Left lung (tissue), 10 donors: Measurements from ENCODE around the gene GPR142. TPM values are rescaled to one million over a fixed set of nuclear protein-coding genes. Genes with fewer than 3 reads are reported as not detected.

Experiments used
- ATAC-seq: fragments of 200-7000 bp; cut with Tn5 transposase; one replicate; pipeline ENCODE4 v1.9.1; 2020; ENCODE audit warnings: moderate library complexity
- DNase-seq, 4 donors: peaks; one replicate each; pipeline ENCODE4 v3.0.0-alpha.2; 2013 to 2020
- H3K27ac ChIP-seq, 2 donors: fragments of 200-600 bp; sonication (generic) in 1 of 2; one replicate each; pipeline versions ENCODE4 v1.5.0 to v1.8.0; 2020 to 2021
- H3K27me3 ChIP-seq, 2 donors: fragments of 200-600 bp; sonication (generic) in 1 of 2; one replicate each; pipeline versions ENCODE4 v1.5.0 to v1.8.0; 2020 to 2021
- H3K36me3 ChIP-seq, 2 donors: fragments of 200-600 bp; sonication (generic) in 1 of 2; one replicate each; pipeline versions ENCODE4 v1.5.0 to v1.8.0; 2020 to 2021
- H3K4me1 ChIP-seq, 2 donors: fragments of 200-600 bp; one replicate each; pipeline ENCODE4 v1.8.0; 2021
- H3K4me3 ChIP-seq, 2 donors: fragments of 200-600 bp; sonication (generic) in 1 of 2; one replicate each; pipeline versions ENCODE4 v1.5.0 to v1.8.0; 2020 to 2021; ENCODE audit warnings: mild to moderate bottlenecking in 1 of 2
- H3K9me3 ChIP-seq, 2 donors: fragments of 200-600 bp; sonication (generic) in 1 of 2; one replicate each; pipeline versions ENCODE4 v1.5.0 to v1.8.0; 2020 to 2021
- CTCF ChIP-seq, 2 donors: fragments of 200-600 bp; sonication (generic) in 1 of 2; IDR thresholded peaks; one replicate each; pipeline versions ENCODE4 v1.5.0 to v1.8.0; 2021; ENCODE audit warnings: antibody characterized with exemption in 2 of 2
- intact Hi-C, 2 donors: fragments of 100-400 bp; cut with DNase I; formaldehyde crosslinking; loops; one replicate each; pipeline versions ENCODE4 v1.11.2 to v1.14.2; 2022
- polyA plus RNA-seq, 6 donors: library from polyadenylated mRNA; unstranded; fragments of 120-200 nt; gene quantifications; one replicate each; pipeline ENCODE4 v1.2.1, GENCODE V29; 2013; ENCODE audit not compliant: insufficient read length in 6 of 6
- total RNA-seq, 2 donors: library from RNA; stranded (reverse); fragmentation: NEBNext Ultra II Directional; extraction: Animal tissue kit (Norgen Biotek cat#: 25700); gene quantifications; one replicate each; pipeline ENCODE4 v1.2.1, GENCODE V29; 2021
- donor health status: DM: no; HTN: yes; CAD: no.
- donor health status: DM: no; HTN: no; CAD: no.

The GPR142 gene
- total and polyA plus RNA-seq, 8 donors = 0.08 TPM; not detected in 6

GRCh38 chr17:74361230-74362068, 5.9 kb upstream of the GPR142 start, which contains the start of gene BTBD17:
Gene BTBD17, minus strand, starts transcription at chr17:74361868. Its CDS starts 49 bp downstream, at chr17:74361819.
- intact Hi-C loops = no loop called here
- peak; percentile 89 for ATAC-seq

DNA sequence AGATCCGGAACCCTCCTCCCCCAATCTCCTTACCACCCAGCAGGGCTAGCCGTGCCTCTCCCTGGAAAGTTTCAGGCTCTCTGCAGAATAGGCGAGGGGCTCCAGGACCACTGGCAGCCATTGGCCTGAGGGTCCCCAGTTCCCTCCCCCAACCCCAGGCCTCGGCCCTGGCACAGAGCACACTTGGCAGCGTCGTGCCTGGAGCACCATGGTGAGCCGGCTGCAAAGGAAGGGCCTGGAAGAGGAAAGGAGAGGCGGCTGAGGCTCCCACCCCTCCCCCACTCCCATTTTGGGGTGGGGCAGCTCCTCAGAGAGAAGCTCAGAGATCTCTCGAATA, 5.3 kb upstream of the GPR142 start:
- Histone ChIP-seq H3K27me3 (peaks cover 37 to 62% of the 10 kb centered on the region in 2 donors), H3K27ac (no peak overlapping the region), H3K9me3 (no peaks in the 10 kb centered on the region), H3K4me3 (no peak overlapping the region), H3K36me3 (no peaks in the 10 kb centered on the region), H3K4me1 (peaks cover 0 to 4% of the 10 kb centered on the region in 2 donors)
- no peak for DNase-seq
- intact Hi-C loops = no loop called here
- ATAC-seq = no peak
- no peak for TF ChIP-seq CTCF (IDR thresholded peaks at IDR 0.05)

More at GRCh38 chr17:74361230-74362068, 5.9 kb upstream of the GPR142 start, which contains the start of gene BTBD17:
- no peaks in the 10 kb centered on the region for H3K36me3 ChIP-seq
- H3K4me3 ChIP-seq = no peak within 1 kb of the TSS
- H3K27me3 ChIP-seq = peaks cover 43 to 68% of the 10 kb centered on the region in 2 donors
- H3K27ac ChIP-seq = no peak within 1 kb of the TSS
- DNase-seq = no peak
- H3K4me1 ChIP-seq = peaks cover 0 to 9% of the 10 kb centered on the region in 2 donors
- no peaks in the 10 kb centered on the region for H3K9me3 ChIP-seq
- TF ChIP-seq CTCF (IDR thresholded peaks at IDR 0.05) = peak; percentile 47 to 64

- H3K9me3 ChIP-seq = no peaks in the 10 kb centered on the region
- no peak overlapping the region for H3K4me3 ChIP-seq
- ATAC-seq (no peak), DNase-seq (no peak)
- H3K27ac ChIP-seq = no peak overlapping the region
- intact Hi-C loops = no loop called here
- H3K4me1 ChIP-seq = no peaks in the 10 kb centered on the region
- H3K27me3 ChIP-seq = peaks cover 28 to 61% of the 10 kb centered on the region in 2 donors
- H3K36me3 ChIP-seq = no peaks in the 10 kb centered on the region
- TF ChIP-seq CTCF (IDR thresholded peaks at IDR 0.05) = no peak
These were observed 4.4 kb upstream of the GPR142 start for GRCh38 chr17:74362810-74363498.

DNA sequence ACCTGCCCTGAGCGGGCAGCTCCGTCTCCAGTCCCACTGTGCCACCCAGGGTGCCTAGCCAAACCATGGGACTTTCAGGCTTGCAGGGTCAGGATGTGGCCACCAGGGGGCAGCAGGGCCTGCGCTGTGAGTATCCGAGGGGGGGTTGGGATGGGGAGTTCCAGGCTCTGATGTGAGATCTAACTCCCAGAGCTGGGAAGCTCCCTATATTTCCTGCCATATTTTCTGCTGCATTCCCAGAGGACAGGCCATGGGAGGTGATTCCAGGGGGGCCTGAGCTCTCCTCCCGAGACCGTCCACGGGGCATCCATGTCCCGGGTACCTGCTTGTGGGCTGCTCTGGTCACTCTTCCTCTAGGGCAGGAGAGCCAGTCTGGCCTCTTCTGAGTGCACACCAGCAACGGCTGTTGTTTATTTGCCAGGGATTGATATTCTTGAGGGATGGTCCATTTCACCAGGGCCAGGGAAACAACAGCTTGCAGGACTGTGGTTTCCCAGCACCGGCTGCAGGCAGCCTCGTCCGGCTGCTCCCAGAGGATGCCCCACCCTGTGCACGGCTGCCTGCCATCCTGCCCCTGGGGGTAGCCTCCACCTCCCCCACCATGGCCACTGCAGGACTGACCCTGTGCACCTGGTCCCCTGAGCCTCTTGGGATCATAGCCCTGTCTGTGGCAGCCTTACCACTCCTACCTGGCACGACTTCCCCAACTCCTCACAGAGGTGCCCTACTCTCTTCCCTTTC, 1.2 kb downstream of the GPR142 start:
- intact Hi-C loops = no loop called here
- Histone ChIP-seq H3K9me3 (no peaks in the 10 kb centered on the region), H3K27me3 (peaks cover 0 to 35% of the 10 kb centered on the region in 2 donors), H3K4me1 (peaks cover 0 to 15% of the 10 kb centered on the region in 2 donors), H3K36me3 (no peaks in the 10 kb centered on the region), H3K27ac (no peak overlapping the region), H3K4me3 (no peak overlapping the region)
- peak; percentile 79 to 92 for TF ChIP-seq CTCF (IDR thresholded peaks at IDR 0.05)
- peak in 2 of 4 donors; percentile 67 to 93 for DNase-seq
- ATAC-seq = peak; percentile 92
